Measurements from ENCODE around the gene RBM43.
"Not testable (repeated sequence)": the region's sequence is repeated elsewhere in the genome, so short reads cannot be mapped to it uniquely, and the experiment has no call there.

Gene RBM43

DNA sequence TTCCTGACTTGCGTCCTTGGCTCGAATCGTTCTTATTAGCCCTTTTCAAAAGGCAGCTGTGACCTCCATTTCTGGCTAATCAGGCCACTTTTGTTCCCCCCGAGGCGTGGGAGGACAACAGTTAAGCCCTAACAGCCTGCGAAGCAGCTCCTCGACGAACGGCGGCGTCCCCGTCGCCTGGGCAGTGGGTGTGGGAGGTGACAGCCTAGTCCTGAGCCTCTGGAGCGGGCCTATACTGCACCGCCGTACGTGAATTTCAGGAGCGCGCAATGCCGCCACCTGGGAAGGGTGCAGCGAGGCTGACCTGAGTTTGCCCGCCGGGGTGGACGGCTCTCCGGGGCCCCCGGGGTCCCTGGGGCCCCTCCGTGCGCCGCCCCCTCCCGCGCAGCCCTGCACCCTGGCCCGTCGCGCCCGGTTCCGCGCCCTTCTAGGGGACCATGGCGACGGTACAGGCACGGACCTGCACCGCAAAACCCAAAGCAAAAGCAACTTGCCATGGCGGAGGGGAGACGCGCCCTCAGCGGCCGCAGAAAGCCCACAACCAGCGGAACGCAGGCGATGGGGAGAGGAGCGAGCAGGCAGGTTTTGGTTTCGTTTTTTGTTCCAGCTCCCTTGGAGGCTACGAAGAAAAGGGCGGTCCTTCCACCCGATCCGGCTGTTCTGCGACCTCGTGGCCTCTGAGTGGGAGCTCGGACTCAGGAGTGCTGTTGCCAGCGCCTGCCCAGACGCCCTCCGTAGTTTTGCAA lies at the start of gene RBM43:
Gene RBM43 (minus strand): TSS at position 633 of the 746 bp plus-strand sequence. CDS start 136 bp downstream, at position 497.
- no peak within 1 kb of the TSS for H3K27ac ChIP-seq
- TF ChIP-seq ZFX (IDR thresholded peaks at IDR 0.05; ENCODE audit: borderline replicate concordance), result no peak
- TF ChIP-seq, protein P1, sequence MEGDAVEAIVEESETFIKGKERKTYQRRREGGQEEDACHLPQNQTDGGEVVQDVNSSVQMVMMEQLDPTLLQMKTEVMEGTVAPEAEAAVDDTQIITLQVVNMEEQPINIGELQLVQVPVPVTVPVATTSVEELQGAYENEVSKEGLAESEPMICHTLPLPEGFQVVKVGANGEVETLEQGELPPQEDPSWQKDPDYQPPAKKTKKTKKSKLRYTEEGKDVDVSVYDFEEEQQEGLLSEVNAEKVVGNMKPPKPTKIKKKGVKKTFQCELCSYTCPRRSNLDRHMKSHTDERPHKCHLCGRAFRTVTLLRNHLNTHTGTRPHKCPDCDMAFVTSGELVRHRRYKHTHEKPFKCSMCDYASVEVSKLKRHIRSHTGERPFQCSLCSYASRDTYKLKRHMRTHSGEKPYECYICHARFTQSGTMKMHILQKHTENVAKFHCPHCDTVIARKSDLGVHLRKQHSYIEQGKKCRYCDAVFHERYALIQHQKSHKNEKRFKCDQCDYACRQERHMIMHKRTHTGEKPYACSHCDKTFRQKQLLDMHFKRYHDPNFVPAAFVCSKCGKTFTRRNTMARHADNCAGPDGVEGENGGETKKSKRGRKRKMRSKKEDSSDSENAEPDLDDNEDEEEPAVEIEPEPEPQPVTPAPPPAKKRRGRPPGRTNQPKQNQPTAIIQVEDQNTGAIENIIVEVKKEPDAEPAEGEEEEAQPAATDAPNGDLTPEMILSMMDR (IDR thresholded peaks at IDR 0.05), result no peak

DNA sequence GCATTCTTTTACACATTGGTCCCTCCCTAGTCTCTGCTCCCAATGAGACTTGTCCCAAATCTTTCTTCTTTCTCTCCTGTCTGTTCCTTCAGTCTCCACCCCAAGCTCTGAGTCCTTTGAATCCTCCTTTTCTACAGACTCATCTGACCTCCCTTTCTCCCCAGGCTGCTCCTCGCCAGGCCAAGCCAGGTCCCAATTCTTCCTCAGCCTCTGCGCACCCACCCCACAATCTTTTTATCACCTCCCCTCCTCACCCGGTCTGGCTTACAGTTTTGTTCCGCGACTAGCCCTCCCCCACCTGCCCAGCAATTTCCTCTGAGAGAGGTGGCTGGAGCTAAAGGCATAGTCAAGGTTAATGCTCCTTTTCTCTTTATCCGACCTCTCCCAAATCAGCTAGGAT lies 48.6 kb upstream of the RBM43 start:
- H3K27ac ChIP-seq, result not testable (repeated sequence)

- TF ChIP-seq, protein P1 (IDR thresholded peaks at IDR 0.05), result no peak
- TF ChIP-seq ZFX (IDR thresholded peaks at IDR 0.05; ENCODE audit: borderline replicate concordance), result no peak
- no peak overlapping the region for H3K27ac ChIP-seq
Measured at GRCh38 chr2:151306621-151307020, 45.0 kb upstream of the RBM43 start.

DNA sequence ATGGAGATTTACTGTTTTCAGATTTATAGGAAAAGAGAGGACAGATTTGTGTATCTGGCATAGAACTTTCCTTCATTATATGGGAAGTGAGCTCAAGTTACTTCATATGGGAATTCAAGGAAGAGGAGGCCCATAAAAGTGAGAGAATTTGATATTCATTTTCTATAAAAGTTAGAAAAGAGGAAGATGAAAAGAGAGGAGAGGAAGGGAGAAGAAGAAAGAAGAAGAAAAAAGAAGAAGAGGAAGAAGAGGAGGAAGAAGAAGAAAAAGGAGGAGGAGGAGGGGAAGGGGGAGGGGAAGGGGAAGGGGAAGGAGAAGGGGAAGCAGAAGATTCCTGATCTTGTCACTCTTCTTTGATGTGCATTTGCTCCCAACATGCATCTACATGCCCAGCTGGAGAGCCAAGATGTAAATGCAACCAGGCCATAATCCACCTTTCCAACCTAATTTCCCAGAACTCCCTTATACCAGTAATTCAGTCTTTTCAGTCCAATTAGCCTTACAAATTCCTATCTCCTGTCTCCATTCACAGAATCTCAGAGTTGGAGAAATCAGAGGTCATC lies 43.5 kb upstream of the RBM43 start:
- no peak for TF ChIP-seq ZFX (IDR thresholded peaks at IDR 0.05; ENCODE audit: borderline replicate concordance)
- TF ChIP-seq, protein P1 (IDR thresholded peaks at IDR 0.05), result no peak
- H3K27ac ChIP-seq, result no peak overlapping the region

- TF ChIP-seq, protein P1 (IDR thresholded peaks at IDR 0.05), result no peak
- TF ChIP-seq ZFX (IDR thresholded peaks at IDR 0.05; ENCODE audit: borderline replicate concordance), result no peak
- H3K27ac ChIP-seq, result no peak overlapping the region
Measured at GRCh38 chr2:151302879-151303278, 41.2 kb upstream of the RBM43 start.

- no peak overlapping the region for H3K27ac ChIP-seq
- no peak for TF ChIP-seq ZFX (IDR thresholded peaks at IDR 0.05; ENCODE audit: borderline replicate concordance)
- TF ChIP-seq, protein P1 (IDR thresholded peaks at IDR 0.05), result no peak
Measured at GRCh38 chr2:151302404-151302803, 40.7 kb upstream of the RBM43 start.

DNA sequence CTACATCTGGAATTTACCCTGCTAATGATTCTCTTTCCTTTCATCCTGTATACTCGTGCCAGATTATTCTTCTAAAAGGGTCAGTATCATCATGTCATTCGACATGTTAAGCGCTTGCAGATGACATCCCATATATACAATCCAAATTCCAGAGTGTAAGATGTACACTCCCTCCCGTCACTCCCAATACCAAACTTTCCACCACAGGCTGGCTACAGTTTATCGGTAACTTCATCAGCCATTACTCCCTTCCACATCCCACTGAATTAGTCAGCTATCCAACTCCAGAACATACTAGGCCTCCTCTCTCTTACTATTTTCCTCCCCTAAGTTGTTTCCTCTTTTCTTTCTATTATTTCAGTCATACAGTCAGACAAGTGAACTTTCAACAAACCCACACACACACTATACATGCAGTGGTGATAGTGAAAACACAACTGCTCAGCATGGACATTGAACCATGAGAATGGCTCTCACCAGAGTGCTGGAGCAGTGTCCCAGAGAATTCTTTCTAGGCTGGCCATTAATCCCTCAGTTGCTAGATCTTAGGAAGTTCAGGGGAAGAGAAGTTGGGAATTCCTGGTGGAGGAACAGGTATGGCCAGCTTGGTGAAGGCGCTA lies 38.4 kb upstream of the RBM43 start:
- no peak overlapping the region for H3K27ac ChIP-seq
- TF ChIP-seq, protein P1 (IDR thresholded peaks at IDR 0.05), result no peak
- TF ChIP-seq ZFX (IDR thresholded peaks at IDR 0.05; ENCODE audit: borderline replicate concordance), result no peak

All from 22Rv1 (cell line).